H1 (cell line): Measurements from ENCODE around the gene PHTF2. TPM values are rescaled to one million over a fixed set of nuclear protein-coding genes. Genes with fewer than 3 reads are reported as not detected.

Experiments
- CTCF ChIA-PET: fragments of 300-600 bp; sonication (Branson Sonifier 250); formaldehyde crosslinking; loops from one replicate; lab custom pipeline; 2021; ENCODE audit not compliant: partially characterized antibody; lab: Charles Lee
- POLR2A ChIA-PET: fragments of 300-600 bp; sonication (Branson Sonifier 250); formaldehyde crosslinking; loops from one replicate; lab custom pipeline; 2021; ENCODE audit warnings: inconsistent platforms; ENCODE audit not compliant: partially characterized antibody; lab: Charles Lee
- DNase-seq, 2 experiments: peaks; one replicate each; pipeline versions ENCODE4 v3.0.0 to v3.0.0-alpha.2; 2010 to 2022; ENCODE audit warnings: low spot score in 2 of 2, low read depth in 1 of 2, mixed read lengths in 1 of 2
- FAIRE-seq: peaks from 2 replicates; lab custom pipeline; 2011; peaks lifted over from hg19 to GRCh38; lab: Jason Lieb, UNC
- H2AFZ ChIP-seq: 2 replicates; pipeline ENCODE4 v1.8.1; 2012; ENCODE audit warnings: low read length, inconsistent platforms
- H2AK5ac ChIP-seq: 2 replicates; pipeline ENCODE4 v1.6.1; 2013; ENCODE audit warnings: low read depth, low read length
- H2BK120ac ChIP-seq: replicated peaks from 2 replicates; pipeline ENCODE3; 2013; ENCODE audit warnings: low read depth, low read length, inconsistent platforms
- H2BK12ac ChIP-seq: 2 replicates; pipeline ENCODE4 v1.6.1; 2013; ENCODE audit warnings: low read depth, low read length
- H2BK15ac ChIP-seq: 2 replicates; pipeline ENCODE4 v1.6.1; 2013; ENCODE audit warnings: low read length
- H2BK20ac ChIP-seq: 2 replicates; pipeline ENCODE4 v1.6.1; 2013; ENCODE audit warnings: low read length
- H2BK5ac ChIP-seq: 2 replicates; pipeline ENCODE4 v1.6.1; 2013; ENCODE audit warnings: low read depth, low read length
- H3K14ac ChIP-seq: 2 replicates; pipeline ENCODE4 v1.6.1; 2013; ENCODE audit warnings: inconsistent platforms; ENCODE audit not compliant: insufficient read length
- H3K18ac ChIP-seq: 2 replicates; pipeline ENCODE4 v1.6.1; 2013; ENCODE audit warnings: low read length; ENCODE audit errors: extremely low read depth
- H3K23ac ChIP-seq: 2 replicates; pipeline ENCODE4 v1.6.1; 2013; ENCODE audit warnings: inconsistent platforms; ENCODE audit not compliant: insufficient read length
- H3K23me2 ChIP-seq: 2 replicates; pipeline ENCODE4 v1.6.1; 2013; ENCODE audit warnings: low read depth, low read length
- H3K27ac ChIP-seq: 2 replicates; pipeline ENCODE4 v1.6.1; 2011; ENCODE audit warnings: low read depth, low read length, inconsistent platforms
- H3K27me3 ChIP-seq, 4 experiments: replicated peaks in 1 of 4; 1 replicate in 1 of 4; 2 replicates in 3 of 4; pipeline versions ENCODE4 v1.6.1 to v1.8.1; 2011 to 2013; ENCODE audit warnings: low read length in 3 of 4, mild to moderate bottlenecking in 3 of 4, inconsistent platforms in 2 of 4, mixed read lengths in 2 of 4, moderate library complexity in 1 of 4; ENCODE audit not compliant: control insufficient read depth in 3 of 4, insufficient read depth in 3 of 4; ENCODE audit errors: extremely low read depth in 1 of 4
- H3K36me3 ChIP-seq, 4 experiments: 2 replicates each; pipeline versions ENCODE4 v1.6.1 to v1.8.1; 2011 to 2013; ENCODE audit warnings: mild to moderate bottlenecking in 4 of 4, low read length in 3 of 4, moderate library complexity in 2 of 4, control low read depth in 1 of 4, inconsistent platforms in 1 of 4; ENCODE audit not compliant: insufficient read depth in 4 of 4, control insufficient read depth in 2 of 4
- H3K4ac ChIP-seq: replicated peaks from 2 replicates; pipeline ENCODE3; 2013; ENCODE audit warnings: low read length, low read depth, mixed read lengths, inconsistent platforms; ENCODE audit not compliant: insufficient read length
- H3K4me1 ChIP-seq, 4 experiments: replicated peaks in 1 of 4; 1 replicate in 1 of 4; 2 replicates in 3 of 4; pipeline versions ENCODE4 v1.6.1 to v1.8.1; 2011 to 2013; ENCODE audit warnings: low read length in 3 of 4, inconsistent platforms in 2 of 4, mixed read lengths in 1 of 4; ENCODE audit not compliant: insufficient read depth in 4 of 4, control insufficient read depth in 3 of 4
- H3K4me2 ChIP-seq, 2 experiments: 2 replicates each; pipeline versions ENCODE4 v1.6.1 to v1.8.1; 2011 to 2013; ENCODE audit warnings: low read depth in 2 of 2, low read length in 2 of 2, control low read depth in 1 of 2, inconsistent platforms in 1 of 2, mild to moderate bottlenecking in 1 of 2; ENCODE audit not compliant: insufficient read depth in 1 of 2
- H3K4me3 ChIP-seq, 4 experiments: fragments of 200-600, 300-600 bp in 1 of 4; sonication (generic), shearing (Covaris generic), sonication (Bioruptor Twin) in 1 of 4; 2 replicates each; pipeline versions ENCODE4 v1.5.1 to v1.8.1; 2011 to 2016; ENCODE audit warnings: low read length in 4 of 4, low read depth in 3 of 4, control low read depth in 2 of 4, inconsistent platforms in 2 of 4, mild to moderate bottlenecking in 2 of 4, mixed read lengths in 1 of 4, moderate library complexity in 1 of 4; ENCODE audit not compliant: insufficient read depth in 2 of 4; ENCODE audit errors: extremely low read depth in 1 of 4
- H3K56ac ChIP-seq: replicated peaks from 2 replicates; pipeline ENCODE3; 2013; ENCODE audit warnings: low read depth, mild to moderate bottlenecking, mixed read lengths, low read length, inconsistent platforms; ENCODE audit not compliant: insufficient read length
- H3K79me1 ChIP-seq: 2 replicates; pipeline ENCODE4 v1.6.1; 2013; ENCODE audit warnings: low read depth, low read length, control low read depth
- H3K79me2 ChIP-seq, 2 experiments: 2 replicates each; pipeline versions ENCODE4 v1.6.1 to v1.8.1; 2012 to 2013; ENCODE audit warnings: low read length in 2 of 2, mild to moderate bottlenecking in 2 of 2, inconsistent platforms in 1 of 2; ENCODE audit not compliant: insufficient read depth in 2 of 2, control insufficient read depth in 1 of 2
- H3K9ac ChIP-seq, 4 experiments: replicated peaks in 1 of 4; 1 replicate in 1 of 4; 2 replicates in 3 of 4; pipeline versions ENCODE4 v1.6.1 to v1.8.1; 2011 to 2013; ENCODE audit warnings: low read depth in 3 of 4, low read length in 3 of 4, control low read depth in 2 of 4, mild to moderate bottlenecking in 2 of 4, moderate library complexity in 2 of 4, inconsistent platforms in 1 of 4; ENCODE audit errors: extremely low read depth in 1 of 4
- H3K9me3 ChIP-seq, 2 experiments: 2 replicates each; pipeline versions ENCODE4 v1.6.1 to v1.8.1; 2012 to 2013; ENCODE audit warnings: mild to moderate bottlenecking in 2 of 2, moderate library complexity in 2 of 2, control low read depth in 1 of 2, inconsistent platforms in 1 of 2, low read depth in 1 of 2, low read length in 1 of 2, mixed read lengths in 1 of 2; ENCODE audit not compliant: insufficient read depth in 2 of 2
- H4K20me1 ChIP-seq, 2 experiments: replicated peaks in 1 of 2; 2 replicates each; pipeline versions ENCODE3 to v1.8.1; 2011 to 2013; ENCODE audit warnings: inconsistent platforms in 2 of 2, low read length in 2 of 2, mild to moderate bottlenecking in 1 of 2; ENCODE audit not compliant: insufficient read depth in 2 of 2, control insufficient read depth in 1 of 2
- H4K5ac ChIP-seq: 2 replicates; pipeline ENCODE4 v1.6.1; 2013; ENCODE audit warnings: low read length, low read depth, mixed read lengths, inconsistent platforms; ENCODE audit not compliant: insufficient read length
- H4K8ac ChIP-seq: 2 replicates; pipeline ENCODE4 v1.8.0; 2013; ENCODE audit warnings: mild to moderate bottlenecking, moderate library complexity, low read length, inconsistent platforms; ENCODE audit not compliant: insufficient read depth; ENCODE audit errors: extremely low read depth
- H4K91ac ChIP-seq: replicated peaks from 2 replicates; pipeline ENCODE3; 2013; ENCODE audit warnings: low read length, mixed read lengths, inconsistent platforms; ENCODE audit not compliant: insufficient read length
- BCL11A ChIP-seq, 2 experiments: IDR thresholded peaks; one replicate each; pipeline ENCODE4 v1.6.1; 2011; ENCODE audit warnings: low read depth in 2 of 2, low read length in 2 of 2, mild to moderate bottlenecking in 2 of 2
- CTBP2 ChIP-seq: IDR thresholded peaks from 2 replicates; pipeline ENCODE4 v1.7.0; 2011; ENCODE audit warnings: borderline replicate concordance, mild to moderate bottlenecking, moderate library complexity, mixed read lengths, low read length; ENCODE audit not compliant: insufficient read depth, insufficient read length
- SAP30 ChIP-seq: fragments of 300-600 bp; sonication (generic); IDR thresholded peaks from 2 replicates; pipeline ENCODE4 v1.7.1; 2012; ENCODE audit warnings: low read length, moderate library complexity, mild to moderate bottlenecking, inconsistent platforms; ENCODE audit not compliant: insufficient read depth, insufficient replicate concordance
- TCF12 ChIP-seq: IDR thresholded peaks from 2 replicates; pipeline ENCODE4 v1.6.1; 2011; ENCODE audit warnings: low read depth, mild to moderate bottlenecking, low read length
- WGBS, 2 experiments: shearing (Covaris generic) in 1 of 2; methylation state at CpG; one replicate each; pipeline versions ENCODE4 v1.1.6 to v1.1.7; 2013 to 2015; ENCODE audit warnings: low lambda C conversion rate in 2 of 2, mixed read lengths in 2 of 2, inconsistent platforms in 1 of 2, low coverage in 1 of 2, missing lambda C conversion rate in 1 of 2; ENCODE audit not compliant: insufficient replicate concordance in 2 of 2, insufficient coverage in 1 of 2, insufficient read length in 1 of 2; ENCODE audit errors: extremely low coverage in 1 of 2, missing lambda C conversion rate in 1 of 2; 5-methylcytosine and 5-hydroxymethylcytosine counted together
- polyA plus RNA-seq, 7 experiments: library from polyadenylated mRNA; depleted of rRNA in 3 of 7; stranded (reverse) in 5 of 7; unstranded in 2 of 7; fragments of >200 nt in 5 of 7; fragments of 200-250 nt in 2 of 7; gene quantifications; 1 replicate in 5 of 7; 2 replicates in 1 of 7; 4 replicates in 1 of 7; pipeline versions ENCODE4 v1.2.1 to v1.2.3, GENCODE V29; 2011 to 2013; ENCODE audit warnings: missing spikeins in 2 of 7, mixed read lengths in 2 of 7
- total RNA-seq: library from RNA; stranded (reverse); fragmentation: NEBNext Ultra II Directional; extraction: Animal tissue kit (Norgen Biotek cat#: 25700); gene quantifications from 2 replicates; pipeline ENCODE4 v1.2.1, GENCODE V29; 2021

PHTF2 gene
- total and polyA plus RNA-seq, 2 of the 8 experiments (the other 6 are each of a cell fraction or from before 2014, with no cell fraction given) = 9.0 to 25.4 TPM

DNA sequence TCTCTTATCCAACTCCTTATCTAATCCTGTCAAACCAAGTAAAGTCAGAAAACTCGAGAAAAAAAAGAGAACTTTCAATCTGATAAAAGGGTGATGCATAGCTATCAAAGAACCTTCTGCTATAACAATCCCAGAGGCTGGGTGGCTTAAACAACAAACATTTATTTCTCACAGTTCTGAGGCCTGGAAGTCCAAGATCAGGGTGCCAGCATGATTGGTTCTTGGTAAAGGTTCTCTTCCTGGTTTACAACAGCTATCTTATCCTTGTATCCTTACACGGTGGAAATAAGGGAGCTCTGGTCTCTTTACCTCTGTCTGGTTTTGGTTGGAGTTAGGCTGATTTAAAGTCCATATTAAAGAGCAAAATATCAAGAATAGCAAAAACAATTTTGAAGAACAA, 131.9 kb downstream of the PHTF2 start:
- Histone ChIP-seq H3K4ac (no peak overlapping the region), H3K4me3 (no peak overlapping the region), H2BK12ac (no peak overlapping the region), H3K4me1 (peaks cover 0 to 3% (median 0%) of the 10 kb centered on the region in 4 experiments; a peak in 1 of 7 replicates), H4K5ac (no peak overlapping the region), H3K36me3 (no peaks in the 10 kb centered on the region), H2BK120ac (no peak overlapping the region), H3K56ac (no peak overlapping the region), H3K14ac (no peak overlapping the region), H2BK15ac (no peak overlapping the region), H3K79me2 (no peaks in the 10 kb centered on the region), H2BK5ac (no peak overlapping the region), H3K79me1 (no peaks in the 10 kb centered on the region), H2BK20ac (no peak overlapping the region), H3K18ac (no peak overlapping the region), H2AFZ (no peak overlapping the region), H3K27ac (no peak overlapping the region), H4K8ac (no peak overlapping the region), H4K91ac (no peak overlapping the region), H3K9ac (no peak overlapping the region), H3K27me3 (no peaks in the 10 kb centered on the region), H2AK5ac (no peak overlapping the region), H4K20me1 (no peaks in the 10 kb centered on the region), H3K23ac (no peak overlapping the region), H3K23me2 (no peaks in the 10 kb centered on the region), H3K9me3 (no peaks in the 10 kb centered on the region), H3K4me2 (no peak overlapping the region)
- FAIRE-seq = no peak
- TF ChIP-seq CTBP2 (no peak), SAP30 (no peak), TCF12 (no peak), BCL11A (IDR thresholded peaks at IDR 0.05; ENCODE audit: low read depth in 2 of 2, low read length in 2 of 2) (no peak)
- WGBS, 2 experiments = 86% methylated on average over 2 of the region's 2 CpGs; no CpG with 5 or more reads in 1 of the 2 experiments
- ChIA-PET POLR2A (no interaction called here), CTCF (interaction anchor here (1.7 kb wide), 1 partner anchor 22 kb away, joined by 4 read pairs; no protein-coding TSS in a partner anchor)
- DNase-seq = no peak
